ENCODE results near the gene RIMOC1.

Gene RIMOC1, protein sequence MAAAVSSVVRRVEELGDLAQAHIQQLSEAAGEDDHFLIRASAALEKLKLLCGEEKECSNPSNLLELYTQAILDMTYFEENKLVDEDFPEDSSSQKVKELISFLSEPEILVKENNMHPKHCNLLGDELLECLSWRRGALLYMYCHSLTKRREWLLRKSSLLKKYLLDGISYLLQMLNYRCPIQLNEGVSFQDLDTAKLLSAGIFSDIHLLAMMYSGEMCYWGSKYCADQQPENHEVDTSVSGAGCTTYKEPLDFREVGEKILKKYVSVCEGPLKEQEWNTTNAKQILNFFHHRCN

DNA sequence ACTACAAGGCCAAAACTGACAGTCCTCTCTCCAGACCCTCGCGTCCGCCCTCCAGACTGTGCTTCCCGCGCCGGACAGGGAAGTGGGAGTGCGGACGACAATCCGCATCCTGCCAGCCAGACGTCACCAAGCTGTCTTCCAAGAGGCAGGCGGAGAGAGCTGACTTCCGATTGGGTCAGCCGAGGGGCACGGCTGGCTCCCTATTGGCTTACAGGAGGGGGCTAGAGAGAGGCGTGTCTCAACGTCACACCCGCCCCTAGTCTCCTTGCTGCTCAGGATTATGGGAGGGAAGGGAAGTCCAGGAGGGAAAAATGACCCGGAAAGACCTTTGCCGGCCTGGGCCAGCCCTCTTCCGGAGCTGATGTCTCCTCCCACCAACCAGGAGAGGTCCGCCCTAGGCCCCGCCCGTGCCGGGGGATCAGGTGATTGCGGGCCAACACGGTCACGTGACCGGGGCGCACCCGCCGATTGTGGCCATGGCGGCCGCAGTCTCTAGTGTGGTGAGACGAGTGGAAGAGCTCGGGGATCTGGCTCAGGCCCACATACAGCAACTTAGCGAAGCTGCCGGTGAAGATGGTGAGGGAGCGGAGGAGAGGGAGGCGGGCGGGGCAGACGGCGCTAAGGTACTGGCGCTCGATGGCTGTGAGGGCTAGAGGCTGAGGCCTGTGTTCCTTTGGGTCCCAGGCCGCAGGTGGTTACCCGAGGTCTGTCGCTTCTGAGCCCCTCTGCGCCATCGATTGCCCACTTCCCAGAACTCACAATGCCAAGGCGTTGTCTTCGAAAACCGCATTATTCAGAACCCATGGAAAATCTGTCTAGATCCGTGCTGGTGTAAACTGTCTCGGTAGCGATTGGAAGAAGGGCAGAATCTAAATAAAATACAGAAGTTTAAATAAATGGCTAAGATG lies at the start of gene RIMOC1:
Gene RIMOC1, plus strand, starts transcription at position 453 of the 908 bp plus-strand sequence. Its CDS starts 24 bp downstream, at position 477.
- TF ChIP-seq, protein P1, sequence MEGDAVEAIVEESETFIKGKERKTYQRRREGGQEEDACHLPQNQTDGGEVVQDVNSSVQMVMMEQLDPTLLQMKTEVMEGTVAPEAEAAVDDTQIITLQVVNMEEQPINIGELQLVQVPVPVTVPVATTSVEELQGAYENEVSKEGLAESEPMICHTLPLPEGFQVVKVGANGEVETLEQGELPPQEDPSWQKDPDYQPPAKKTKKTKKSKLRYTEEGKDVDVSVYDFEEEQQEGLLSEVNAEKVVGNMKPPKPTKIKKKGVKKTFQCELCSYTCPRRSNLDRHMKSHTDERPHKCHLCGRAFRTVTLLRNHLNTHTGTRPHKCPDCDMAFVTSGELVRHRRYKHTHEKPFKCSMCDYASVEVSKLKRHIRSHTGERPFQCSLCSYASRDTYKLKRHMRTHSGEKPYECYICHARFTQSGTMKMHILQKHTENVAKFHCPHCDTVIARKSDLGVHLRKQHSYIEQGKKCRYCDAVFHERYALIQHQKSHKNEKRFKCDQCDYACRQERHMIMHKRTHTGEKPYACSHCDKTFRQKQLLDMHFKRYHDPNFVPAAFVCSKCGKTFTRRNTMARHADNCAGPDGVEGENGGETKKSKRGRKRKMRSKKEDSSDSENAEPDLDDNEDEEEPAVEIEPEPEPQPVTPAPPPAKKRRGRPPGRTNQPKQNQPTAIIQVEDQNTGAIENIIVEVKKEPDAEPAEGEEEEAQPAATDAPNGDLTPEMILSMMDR (IDR thresholded peaks at IDR 0.05; ENCODE audit: control insufficient read depth, extremely low read depth, insufficient read depth) = no peak
- peak; percentile 99 for DNase-seq (ENCODE audit: low read depth)
- H3K4me3 ChIP-seq (ENCODE audit: low read depth, low read length) = peak within 1 kb of the TSS; percentile 94

DNA sequence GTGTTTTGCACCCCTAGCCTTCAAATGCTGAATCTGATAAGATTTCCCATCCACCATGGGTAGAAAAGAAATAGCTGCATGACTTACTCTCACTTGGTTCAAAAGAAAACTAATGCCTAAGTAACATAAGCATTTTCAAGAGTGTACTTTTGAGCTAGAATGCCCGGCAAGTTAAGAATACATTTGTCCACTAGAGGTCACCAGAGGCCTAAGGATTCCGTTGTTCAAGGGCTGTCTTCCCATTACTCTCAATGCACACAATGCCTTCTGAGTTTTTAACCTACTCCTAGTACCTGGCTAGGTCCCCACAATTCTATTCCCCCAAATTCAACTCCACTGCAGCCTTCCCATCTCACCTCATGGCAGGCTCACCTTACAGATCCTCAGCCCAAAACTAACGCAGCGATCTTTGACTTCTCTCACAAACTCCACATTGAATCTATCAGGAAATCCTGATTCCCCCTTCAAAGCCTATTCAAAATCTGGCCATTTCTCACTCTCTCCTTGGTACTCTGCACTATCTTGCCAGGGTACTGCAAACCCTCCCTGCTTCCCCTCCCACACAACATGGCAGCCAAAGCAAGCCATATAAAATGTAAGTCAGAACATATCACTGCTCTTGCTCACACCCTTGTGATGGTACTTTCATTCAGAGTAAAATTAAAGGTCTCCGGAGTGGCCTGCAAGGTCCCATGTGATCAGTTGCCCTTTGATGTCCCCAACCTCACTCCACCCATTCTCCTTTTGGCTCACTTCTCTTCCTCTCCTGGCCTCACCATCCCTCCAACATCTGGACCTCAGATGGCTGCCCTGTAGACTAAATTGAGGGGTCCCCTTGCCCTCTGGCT lies 47.3 kb upstream of the RIMOC1 start:
- H3K4me3 ChIP-seq (ENCODE audit: low read depth, low read length) = no peak overlapping the region
- peak; percentile 54 for DNase-seq (ENCODE audit: low read depth)
- TF ChIP-seq, protein P1 (IDR thresholded peaks at IDR 0.05; ENCODE audit: control insufficient read depth, extremely low read depth, insufficient read depth) = peak; percentile 82

DNA sequence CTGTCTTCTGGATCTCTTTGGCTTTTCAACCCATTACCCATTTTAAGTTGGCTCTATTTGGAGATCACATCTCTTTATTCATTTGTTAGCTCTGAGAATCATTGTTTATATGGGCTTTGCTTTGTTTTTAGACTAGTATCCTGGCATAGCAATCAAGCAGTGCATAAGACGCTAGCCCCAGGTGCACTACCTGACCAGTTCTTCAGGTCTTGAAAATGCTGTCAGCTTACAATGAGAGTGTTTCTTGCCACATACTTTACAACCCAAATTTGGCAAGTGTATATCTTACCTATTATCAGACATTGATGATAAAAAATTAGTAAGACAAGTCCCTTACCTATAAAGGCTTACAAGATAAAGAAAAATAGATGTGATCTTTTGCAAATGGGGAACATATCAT lies 46.2 kb upstream of the RIMOC1 start:
- TF ChIP-seq, protein P1 (IDR thresholded peaks at IDR 0.05; ENCODE audit: control insufficient read depth, extremely low read depth, insufficient read depth) = no peak
- DNase-seq (ENCODE audit: low read depth) = peak; percentile 84
- no peak overlapping the region for H3K4me3 ChIP-seq (ENCODE audit: low read depth, low read length)

DNA sequence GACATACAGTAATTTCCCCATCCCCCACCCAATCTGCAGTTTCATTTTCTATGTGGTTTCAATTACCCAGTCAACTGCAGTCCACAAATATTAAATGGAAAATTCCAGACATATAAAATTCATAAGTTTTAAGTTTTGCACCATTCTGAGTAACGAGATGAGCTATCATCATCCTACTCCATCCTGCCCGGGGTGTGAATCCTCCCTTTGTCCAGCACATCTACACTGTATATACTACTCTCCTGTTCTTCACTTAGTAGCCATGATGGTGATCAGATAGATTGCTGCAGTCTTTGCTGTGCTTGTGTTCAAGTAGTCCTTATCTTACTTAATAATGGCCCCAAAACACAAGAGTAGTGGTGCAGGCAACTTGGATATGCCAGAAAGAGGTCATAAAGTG lies 45.3 kb upstream of the RIMOC1 start:
- no peak for DNase-seq (ENCODE audit: low read depth)
- TF ChIP-seq, protein P1 (IDR thresholded peaks at IDR 0.05; ENCODE audit: control insufficient read depth, extremely low read depth, insufficient read depth) = no peak
- H3K4me3 ChIP-seq (ENCODE audit: low read depth, low read length) = no peak overlapping the region

DNA sequence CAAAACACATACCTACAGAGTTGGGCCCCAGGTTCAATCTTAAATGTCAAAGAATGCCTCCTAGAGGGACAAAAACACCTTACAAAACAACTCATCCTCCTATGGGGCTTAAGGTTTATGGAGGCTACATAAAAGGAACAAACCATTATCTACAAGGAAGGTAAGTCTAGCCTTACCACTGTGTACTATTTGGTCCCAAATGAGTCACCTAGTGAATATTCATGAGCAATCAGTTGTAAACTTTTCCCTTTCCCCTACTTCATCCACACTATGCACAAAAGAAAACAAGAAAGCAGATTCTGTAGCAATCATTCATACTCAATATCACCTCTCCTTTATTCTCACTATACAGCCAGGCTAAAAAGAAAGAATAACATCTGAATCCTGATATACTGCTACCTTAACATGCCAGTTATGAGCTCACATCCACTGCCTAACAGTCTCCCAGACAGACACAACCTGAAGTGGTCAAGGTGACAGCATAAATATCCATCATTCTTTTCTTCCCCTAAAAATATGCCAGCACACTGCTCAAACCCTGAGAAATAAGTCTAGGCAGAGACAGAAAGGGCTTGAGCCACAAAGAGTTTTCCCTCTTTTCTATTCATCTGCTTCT lies 40.2 kb upstream of the RIMOC1 start:
- TF ChIP-seq, protein P1 (IDR thresholded peaks at IDR 0.05; ENCODE audit: control insufficient read depth, extremely low read depth, insufficient read depth) = no peak
- H3K4me3 ChIP-seq (ENCODE audit: low read depth, low read length) = no peak overlapping the region
- no peak for DNase-seq (ENCODE audit: low read depth)

DNA sequence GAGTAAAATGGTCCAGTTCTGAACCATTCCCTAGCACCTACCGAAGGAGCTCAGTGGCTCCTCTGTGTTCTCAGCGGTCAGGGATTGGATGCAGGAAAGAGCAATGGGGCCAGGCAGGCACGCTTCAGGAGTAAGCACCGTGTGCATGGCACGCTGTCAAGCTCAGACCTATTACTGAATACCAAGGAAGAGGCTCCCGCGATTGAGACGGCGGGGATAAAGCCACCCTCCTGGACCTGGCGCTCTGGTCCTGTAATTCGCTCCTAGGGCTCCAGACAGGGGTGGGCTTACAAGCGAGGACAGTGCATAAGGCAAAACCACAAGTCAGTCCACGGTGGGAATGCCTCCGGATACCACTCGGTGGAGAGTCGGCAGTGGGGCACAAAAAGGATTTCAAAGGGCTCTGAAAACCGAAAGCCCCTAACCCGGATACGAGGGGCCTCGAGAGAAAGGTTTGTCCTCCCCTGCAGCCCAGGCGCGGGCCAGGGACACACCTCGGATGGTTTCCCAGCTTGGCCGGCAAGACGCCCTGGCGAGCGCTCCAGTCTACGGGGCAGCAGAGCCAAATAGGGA lies 34.9 kb upstream of the RIMOC1 start:
- no peak for DNase-seq (ENCODE audit: low read depth)
- H3K4me3 ChIP-seq (ENCODE audit: low read depth, low read length) = peak overlapping the region; percentile 85
- TF ChIP-seq, protein P1 (IDR thresholded peaks at IDR 0.05; ENCODE audit: control insufficient read depth, extremely low read depth, insufficient read depth) = no peak

Measured in LNCaP clone FGC (cell line).